K562 (cell line): Measurements from ENCODE around the gene URI1. TPM values are rescaled to one million over a fixed set of nuclear protein-coding genes. Genes with fewer than 3 reads are reported as not detected.

Experiments
- ATAC-seq: fragments of 200-7000 bp; cut with Tn5 transposase; 3 replicates; pipeline ENCODE4 v1.9.1; 2020; ENCODE audit warnings: moderate library complexity
- BruUV-seq: library from RNA; stranded (reverse); fragments of 400-500 nt; replicated peaks from 2 replicates; lab custom pipeline; 2021; lab: Mats Ljungman, UMichigan
- CTCF ChIA-PET: fragments of 300-600 bp; formaldehyde crosslinking; extraction: SDS; loops from one replicate; lab custom pipeline; 2021; ENCODE audit warnings: low intra/inter-chr PET ratio; lab: Yijun Ruan, JAX
- POLR2A ChIA-PET: fragments of 300-600, 350-650 bp; sonication (Branson Sonifier 250); formaldehyde crosslinking; extraction: SDS; loops from one replicate; lab custom pipeline; 2021; ENCODE audit warnings: antibody characterized with exemption, inconsistent platforms; lab: Yijun Ruan, JAX
- DNase-seq, 4 experiments: peaks; one replicate each; pipeline versions ENCODE4 v3.0.0 to v3.0.0-alpha.2; 2011 to 2018; ENCODE audit warnings: low spot score in 3 of 4, mixed read lengths in 3 of 4; ENCODE audit errors: extremely low read depth in 1 of 4
- FAIRE-seq: peaks from 2 replicates; lab custom pipeline; 2011; peaks lifted over from hg19 to GRCh38; lab: Jason Lieb, UNC
- H2AFZ ChIP-seq: 2 replicates; pipeline ENCODE4 v1.6.0; 2011; ENCODE audit warnings: low read depth, low read length, control low read depth, inconsistent platforms
- H3K27ac ChIP-seq: fragments of 200-600 bp; 3 replicates; pipeline ENCODE4 v1.8.0; 2011; ENCODE audit warnings: low read depth, mild to moderate bottlenecking, control low read depth, inconsistent platforms, low read length, moderate library complexity, mixed read lengths; ENCODE audit errors: extremely low read depth
- H3K27me3 ChIP-seq, 2 experiments: fragments of 300-600 bp in 1 of 2; 2 replicates in 1 of 2; 3 replicates in 1 of 2; pipeline versions ENCODE4 v1.6.0 to v1.8.0; 2011; ENCODE audit warnings: inconsistent platforms in 2 of 2, low read length in 2 of 2, mild to moderate bottlenecking in 1 of 2, mixed read lengths in 1 of 2, moderate library complexity in 1 of 2; ENCODE audit not compliant: control insufficient read depth in 2 of 2, insufficient read depth in 2 of 2
- H3K36me3 ChIP-seq: fragments of 300-600 bp; 3 replicates; pipeline ENCODE4 v1.8.0; 2011; ENCODE audit warnings: mild to moderate bottlenecking, low read length, inconsistent platforms; ENCODE audit not compliant: control insufficient read depth, insufficient read depth
- H3K4me1 ChIP-seq, 2 experiments: fragments of 200-600 bp in 1 of 2; replicated peaks in 1 of 2; 2 replicates in 1 of 2; 3 replicates in 1 of 2; pipeline versions ENCODE4 v1.5.1 to v1.8.0; 2011; ENCODE audit warnings: inconsistent platforms in 2 of 2, low read length in 2 of 2, mild to moderate bottlenecking in 1 of 2, mixed read lengths in 1 of 2, moderate library complexity in 1 of 2; ENCODE audit not compliant: control insufficient read depth in 2 of 2, insufficient read depth in 2 of 2
- H3K4me2 ChIP-seq: 2 replicates; pipeline ENCODE4 v1.6.1; 2011; ENCODE audit warnings: low read length, control low read depth, inconsistent platforms, mixed read lengths; ENCODE audit not compliant: insufficient read depth
- H3K4me3 ChIP-seq: fragments of 200-600 bp; sonication (generic), shearing (Covaris generic); 2 replicates; pipeline ENCODE4 v1.5.1; 2016; ENCODE audit warnings: control low read depth, inconsistent platforms
- H3K79me2 ChIP-seq: fragments of 200-600 bp; 3 replicates; pipeline ENCODE4 v1.8.0; 2011; ENCODE audit warnings: low read length, inconsistent platforms; ENCODE audit not compliant: control insufficient read depth, insufficient read depth
- H3K9ac ChIP-seq, 2 experiments: 2 replicates each; pipeline versions ENCODE4 v1.6.0 to v1.6.1; 2011; ENCODE audit warnings: low read depth in 2 of 2, low read length in 2 of 2, control low read depth in 1 of 2, inconsistent platforms in 1 of 2, mild to moderate bottlenecking in 1 of 2, mixed read lengths in 1 of 2; ENCODE audit not compliant: insufficient read depth in 1 of 2
- H3K9me1 ChIP-seq: one replicate; pipeline ENCODE4 v1.6.0; 2011; ENCODE audit warnings: inconsistent platforms, mild to moderate bottlenecking, low read length, moderate library complexity; ENCODE audit not compliant: control insufficient read depth, insufficient read depth
- H3K9me3 ChIP-seq: replicated peaks from 2 replicates; pipeline ENCODE4 v1.5.1; 2011; ENCODE audit warnings: low read depth, low read length, inconsistent platforms; ENCODE audit not compliant: control insufficient read depth, insufficient read depth
- H4K20me1 ChIP-seq: replicated peaks from 2 replicates; pipeline ENCODE4 v1.6.1; 2011; ENCODE audit warnings: low read length, inconsistent platforms, mixed read lengths; ENCODE audit not compliant: control insufficient read depth, insufficient read depth
- CBX3 ChIP-seq, 2 experiments: IDR thresholded peaks; 1 replicate in 1 of 2; 2 replicates in 1 of 2; pipeline ENCODE4 v1.6.1; 2012; ENCODE audit warnings: inconsistent platforms in 2 of 2, low read length in 2 of 2, borderline replicate concordance in 1 of 2, control low read depth in 1 of 2
- MAFG ChIP-seq: fragments of 450-650 bp; conservative IDR thresholded peaks from 2 replicates; pipeline ENCODE4 v1.6.1; 2016; ENCODE audit warnings: missing genetic modification characterization, missing compliant biosample characterization
- POLR2G ChIP-seq: fragments of 200-400 bp; formaldehyde crosslinking; IDR thresholded peaks from 2 replicates; pipeline ENCODE4 v1.6.1; 2017; ENCODE audit warnings: low read depth, mild to moderate bottlenecking, antibody characterized with exemption, low read length, moderate library complexity
- POLR3G ChIP-seq: IDR thresholded peaks from 2 replicates; pipeline ENCODE4 v1.6.1; 2011; ENCODE audit not compliant: insufficient read length, insufficient replicate concordance; ENCODE audit errors: extremely low read depth
- STAG1 ChIP-seq: sonication (generic); formaldehyde crosslinking; IDR thresholded peaks from 2 replicates; pipeline ENCODE4 v1.5.0; 2020; ENCODE audit warnings: missing genetic modification reagents, borderline replicate concordance
- ZC3H11A ChIP-seq: IDR thresholded peaks from 2 replicates; pipeline ENCODE4 v1.6.1; 2012; ENCODE audit warnings: low read depth, low read length, improper control_type of control experiment
- ZFX ChIP-seq: sonication (generic); formaldehyde crosslinking; IDR thresholded peaks from 2 replicates; pipeline ENCODE4 v1.8.0; 2022; ENCODE audit warnings: mild to moderate bottlenecking, missing genetic modification reagents, moderate library complexity
- WGBS: fragments of 100-300 bp; shearing (Covaris generic); methylation state at CpG from one replicate; pipeline ENCODE4 v1.1.6; 2016; ENCODE audit warnings: low coverage, mixed read lengths; ENCODE audit not compliant: insufficient coverage; ENCODE audit errors: missing lambda C conversion rate; 5-methylcytosine and 5-hydroxymethylcytosine counted together
- in situ Hi-C: fragments of 300-500 bp; cut with MboI; formaldehyde crosslinking; loops from 4 replicates; pipeline ENCODE4 v1.15.0; 2018; ENCODE audit warnings: inconsistent platforms, mixed read lengths
- intact Hi-C: fragments of 100-400 bp; cut with micrococcal nuclease; formaldehyde crosslinking; loops from 2 replicates; pipeline ENCODE4 v1.14.2; 2022
- polyA plus RNA-seq, 8 experiments: library from polyadenylated mRNA; depleted of rRNA in 4 of 8; stranded (reverse) in 5 of 8; unstranded in 3 of 8; fragments of >200 nt; fragmentation: Nextera tagmentation in 2 of 8; fragmentation: Illumina TruSeq in 1 of 8; extraction: Ambion mirVana in 2 of 8; extraction: Trizol in 1 of 8; gene quantifications; 2 replicates each; pipeline versions ENCODE4 v1.2.1 to v1.2.3, GENCODE V29; 2011 to 2014; ENCODE audit warnings: inconsistent platforms in 1 of 8, missing spikeins in 1 of 8
- total RNA-seq, 7 experiments: library from RNA; depleted of rRNA in 6 of 7; stranded (reverse); fragments of >200 nt in 6 of 7; fragmentation: Illumina TruSeq in 2 of 7; extraction: Trizol in 2 of 7; gene quantifications; 2 replicates each; pipeline versions ENCODE4 v1.2.1 to v1.2.3, GENCODE V29; 2011 to 2021; ENCODE audit warnings: low replicate concordance in 1 of 7

The URI1 gene
- total and polyA plus RNA-seq, 9 of the 15 experiments (the other 6 are each of a cell fraction or from before 2014, with no cell fraction given), result 16.9 to 87.4 (median 63.9) TPM

- intact Hi-C loops, result no loop called here
- peak; percentile 28; the same call in 2 of the 3 replicates for ATAC-seq
- no peak for FAIRE-seq
These were observed 110.4 kb downstream of the URI1 start for GRCh38 chr19:30052122-30053075.

GRCh38 chr19:30053558-30053957 is 111.5 kb downstream of the URI1 start:
- TF ChIP-seq POLR3G, result no peak
- TF ChIP-seq ZC3H11A, result no peak
- TF ChIP-seq POLR2G, result 0 out of 2 replicates have a peak, but pooled peaks have one; percentile 23
- no peaks in the 10 kb centered on the region for H3K79me2 ChIP-seq
- ATAC-seq (no peak), DNase-seq (no peak), FAIRE-seq (no peak)
- no peaks in the 10 kb centered on the region for H3K36me3 ChIP-seq
- H3K9ac ChIP-seq, result no peak overlapping the region
- intact Hi-C loops, result no loop called here
- H3K4me3 ChIP-seq, result no peak overlapping the region
- H3K4me2 ChIP-seq, result no peak overlapping the region
- H2AFZ ChIP-seq, result no peak overlapping the region
- no peaks in the 10 kb centered on the region for H3K4me1 ChIP-seq
- H4K20me1 ChIP-seq, result 0 out of 2 replicates have a peak, but pooled peaks cover 5% of the 10 kb centered on the region
- no TSS peak for BruUV-seq
- ChIA-PET CTCF (no interaction called here), POLR2A (no interaction called here)
- in situ Hi-C loops, result no loop called here
- peaks cover 5 to 23% of the 10 kb centered on the region in 2 experiments; a peak in 1 of 5 replicates for H3K27me3 ChIP-seq
- WGBS, result 32% methylated on average over 10 of the region's 18 CpGs
- no peaks in the 10 kb centered on the region for H3K9me1 ChIP-seq
- H3K9me3 ChIP-seq, result no peaks in the 10 kb centered on the region
- H3K27ac ChIP-seq, result no peak overlapping the region

More at GRCh38 chr19:30052122-30053075, 110.4 kb downstream of the URI1 start:
- Histone ChIP-seq H3K4me1 (no peaks in the 10 kb centered on the region), H3K4me3 (no peak overlapping the region), H3K27ac (no peak overlapping the region)
- CTCF ChIA-PET, result no interaction called here
- POLR2A ChIA-PET, result interaction anchor here (0.6 kb wide), 1 partner anchor 12 kb away, joined by 3 read pairs; no protein-coding TSS in a partner anchor
- TF ChIP-seq ZFX (CRISPR knock-in tag) (no peak), MAFG (tag) (no peak), STAG1 (no peak), CBX3 (IDR thresholded peaks at IDR 0.05; ENCODE audit: borderline replicate concordance in 1 of 2, low read length in 2 of 2) (no peak)
- TF ChIP-seq, all 486 proteins: peak for 0
- Histone ChIP-seq H2AFZ (no peak overlapping the region), H3K9ac (no peak overlapping the region), H3K9me1 (no peaks in the 10 kb centered on the region), H3K79me2 (no peaks in the 10 kb centered on the region), H3K4me2 (no peak overlapping the region), H3K27me3 (peaks cover 2 to 17% of the 10 kb centered on the region in 2 experiments; a peak in 1 of 5 replicates), H3K9me3 (no peaks in the 10 kb centered on the region), H4K20me1 (0 out of 2 replicates have a peak, but pooled peaks cover 5% of the 10 kb centered on the region), H3K36me3 (no peaks in the 10 kb centered on the region)
- no peak for DNase-seq
- WGBS, result 12% methylated on average over 16 of the region's 18 CpGs
- in situ Hi-C loops, result no loop called here
- no TSS peak for BruUV-seq
